Measurements from ENCODE around the gene DIS3L2.
"Not testable (repeated sequence)": the region's sequence is repeated elsewhere in the genome, so short reads cannot be mapped to it uniquely, and the experiment has no call there.

The DIS3L2 gene

DNA sequence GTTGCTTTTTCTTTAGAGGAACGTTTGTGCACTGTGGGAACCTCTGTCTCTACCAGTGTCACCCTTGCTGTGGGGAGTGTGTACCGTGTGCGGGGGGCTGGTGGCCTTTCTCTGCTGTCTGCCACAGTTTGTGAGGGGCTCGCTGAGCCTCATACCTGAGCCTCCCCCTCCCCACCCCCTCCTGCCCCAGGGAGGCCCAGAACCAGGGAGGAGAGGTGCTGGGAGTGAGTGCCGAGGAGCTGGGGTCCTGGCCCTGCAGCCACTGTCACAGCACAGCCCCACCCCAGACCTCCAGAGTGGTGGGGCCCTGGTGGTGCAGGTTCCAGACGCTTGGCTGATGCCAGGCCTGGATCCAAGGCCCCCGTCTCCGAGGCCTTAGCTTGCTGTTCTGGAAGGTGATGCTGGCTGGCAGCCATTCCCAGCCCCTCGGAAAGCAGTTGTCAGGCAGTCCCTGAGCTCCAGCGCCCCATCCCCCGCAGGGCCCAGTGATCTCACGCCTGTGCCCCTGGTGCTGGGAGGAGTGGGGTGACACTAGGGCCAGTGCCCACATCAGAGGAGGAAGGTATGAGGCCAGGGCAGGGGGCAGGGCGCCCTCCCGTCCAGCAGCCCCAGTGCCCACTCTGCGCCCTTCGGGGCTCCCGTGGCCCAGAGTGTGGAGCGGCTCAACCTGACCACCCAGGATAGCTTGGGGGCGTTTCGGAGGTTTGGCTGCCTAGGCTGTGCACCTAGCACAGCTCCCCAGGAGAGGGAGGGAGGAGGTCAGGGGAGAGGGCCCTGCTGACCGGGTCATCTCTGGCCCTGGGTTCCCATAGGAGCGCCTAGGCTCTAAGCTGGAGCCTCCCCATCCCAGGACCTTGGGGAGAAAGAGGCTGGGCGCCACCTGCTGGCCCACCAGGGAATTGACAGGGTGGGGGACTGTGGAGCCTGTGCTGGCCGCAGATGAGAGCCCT lies 364.1 kb downstream of the DIS3L2 start:
- DNase-seq = peak; percentile 54

- not testable (repeated sequence) for DNase-seq
Observed at GRCh38 chr2:232326274-232327104, 365.0 kb downstream of the DIS3L2 start.

DNA sequence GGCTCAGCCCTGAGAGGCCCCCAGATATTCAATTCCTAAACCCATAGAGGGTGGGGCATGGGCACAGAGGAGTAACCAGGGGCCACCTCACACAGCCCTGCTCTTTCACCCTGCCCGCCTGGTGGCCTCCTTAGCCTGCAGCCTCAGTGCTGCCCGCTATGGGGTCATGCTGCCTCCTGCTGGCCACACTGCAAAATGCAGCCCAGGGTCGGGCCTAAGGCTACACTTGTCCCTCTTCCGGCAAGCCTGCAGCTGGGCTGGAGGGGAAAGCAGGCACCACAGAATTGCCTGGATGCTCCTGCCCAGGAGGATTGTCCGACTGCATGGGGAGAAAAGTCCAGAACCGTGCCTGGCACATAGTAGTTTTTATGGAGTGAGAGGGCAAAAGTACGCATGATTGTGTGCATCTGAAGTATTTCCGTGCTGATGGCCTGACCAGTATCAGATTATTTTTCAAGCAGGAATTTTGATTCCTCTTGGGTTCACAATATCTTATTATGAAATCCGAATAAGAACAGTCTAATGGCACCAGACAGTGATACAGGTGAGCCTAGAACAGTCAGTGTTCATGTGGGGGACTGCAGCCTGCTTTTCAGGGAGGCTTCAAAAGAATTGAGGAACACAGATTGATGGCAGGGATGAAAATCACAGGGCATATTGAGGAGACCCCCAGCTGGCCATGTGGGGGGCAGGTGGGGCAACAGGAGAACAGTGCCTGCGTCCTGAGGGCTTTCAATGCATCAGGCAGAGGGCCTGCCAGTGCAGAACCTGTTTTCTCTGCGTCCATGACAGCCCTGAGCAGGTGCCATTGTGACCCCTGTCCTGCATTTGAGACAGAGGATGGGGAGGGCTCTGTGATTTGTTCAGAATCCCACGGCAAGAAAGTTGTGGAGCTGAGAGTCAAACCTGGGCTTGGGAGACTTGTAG lies 365.9 kb downstream of the DIS3L2 start:
- peak; percentile 83 for DNase-seq

DNA sequence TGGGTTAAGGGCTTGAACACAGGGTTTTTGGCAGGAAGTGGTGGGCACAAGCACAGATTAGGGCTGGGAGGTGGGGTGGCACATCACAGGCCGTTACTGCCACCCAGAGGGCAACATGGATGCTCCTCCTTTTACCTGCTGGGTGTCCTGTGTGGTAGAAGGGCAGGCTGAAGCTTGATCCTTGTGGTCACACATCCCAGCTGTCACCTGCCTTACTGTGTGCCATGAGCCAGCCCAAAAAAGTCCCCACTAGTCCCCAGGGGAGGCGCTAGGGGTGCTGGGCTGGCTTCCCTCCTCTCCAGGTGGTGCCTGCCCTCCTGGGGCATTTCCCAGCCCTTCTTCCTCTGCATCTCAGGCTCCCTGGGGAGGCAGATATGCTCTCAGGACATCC lies 366.5 kb downstream of the DIS3L2 start:
- no peak for DNase-seq

GRCh38 chr2:232328516-232329460 lies 367.3 kb downstream of the DIS3L2 start:
- DNase-seq = no peak

- no peak for DNase-seq
Observed at GRCh38 chr2:232329716-232330067, 368.2 kb downstream of the DIS3L2 start.

DNA sequence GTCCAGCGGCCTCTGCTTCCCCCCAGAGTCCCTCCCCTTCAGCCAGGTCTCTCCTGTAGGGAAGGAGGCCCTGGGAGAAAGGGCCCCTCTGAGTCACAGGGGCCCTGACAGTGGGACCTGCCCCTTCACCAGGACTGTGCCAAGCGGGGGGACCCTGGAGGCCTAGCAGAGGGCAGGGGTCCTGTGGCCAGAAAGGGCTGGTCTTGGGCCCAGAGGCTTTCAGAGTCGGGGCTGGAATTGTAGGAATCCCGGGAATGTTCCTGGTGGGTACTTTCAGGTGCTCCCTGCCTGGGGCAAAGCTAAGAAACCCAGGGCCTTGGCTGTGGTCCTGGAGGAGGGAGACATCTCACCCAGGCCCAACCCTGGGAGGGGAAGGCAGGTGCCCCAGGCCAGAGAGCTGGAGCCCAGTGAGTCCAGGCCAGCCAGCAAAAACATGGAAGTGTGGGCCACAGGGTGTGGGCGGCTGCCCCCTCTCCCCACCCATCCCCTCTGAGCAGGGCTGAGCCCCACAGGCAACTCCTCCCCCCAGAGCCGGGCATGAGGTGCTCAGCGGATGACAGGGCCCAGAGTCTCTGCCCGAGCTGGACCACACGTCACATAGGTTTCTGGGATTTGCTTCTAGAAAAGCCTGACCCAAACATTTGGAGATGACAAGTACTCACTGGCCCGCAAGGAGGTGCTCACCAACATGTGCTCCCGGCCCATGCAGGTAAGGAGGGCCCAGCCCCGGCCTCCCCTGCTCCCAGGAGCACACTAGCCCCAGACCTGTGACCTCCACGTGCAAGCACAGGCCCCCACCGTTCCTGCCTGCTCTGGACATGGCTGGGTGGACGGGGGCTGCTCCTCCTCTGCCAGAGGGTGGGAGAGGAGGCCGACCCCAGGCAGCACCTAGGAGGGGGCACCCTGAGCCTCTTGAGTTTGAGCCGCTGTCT lies 368.8 kb downstream of the DIS3L2 start:
- DNase-seq = no peak

GRCh38 chr2:232331061-232331460 lies 369.5 kb downstream of the DIS3L2 start:
- DNase-seq = not testable (repeated sequence)

DNA sequence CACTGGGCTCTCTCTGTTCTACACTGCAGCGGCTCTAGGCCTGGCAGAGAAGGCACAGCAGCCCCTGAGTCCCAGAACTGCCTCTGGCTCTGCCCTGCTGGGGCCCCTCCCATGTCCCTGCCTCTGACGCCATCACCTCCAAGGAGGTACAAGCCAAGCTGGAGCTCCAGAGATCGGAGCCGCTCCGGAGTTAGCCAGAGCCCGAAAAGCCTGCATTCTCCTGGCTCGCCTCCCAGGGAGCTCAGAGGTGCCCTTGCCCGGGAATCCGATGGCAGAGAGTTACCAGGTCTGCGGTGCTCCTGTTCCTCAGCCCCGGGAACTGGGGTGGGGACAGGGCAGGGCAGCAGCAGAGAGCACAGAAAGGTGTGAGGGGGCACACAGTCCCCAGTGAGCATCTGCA lies 370.1 kb downstream of the DIS3L2 start:
- not testable (repeated sequence) for DNase-seq

GRCh38 chr2:232332244-232332939 lies 370.9 kb downstream of the DIS3L2 start:
- DNase-seq = not testable (repeated sequence)

GRCh38 chr2:232332940-232333259 lies 371.4 kb downstream of the DIS3L2 start:
- no peak for DNase-seq

DNA sequence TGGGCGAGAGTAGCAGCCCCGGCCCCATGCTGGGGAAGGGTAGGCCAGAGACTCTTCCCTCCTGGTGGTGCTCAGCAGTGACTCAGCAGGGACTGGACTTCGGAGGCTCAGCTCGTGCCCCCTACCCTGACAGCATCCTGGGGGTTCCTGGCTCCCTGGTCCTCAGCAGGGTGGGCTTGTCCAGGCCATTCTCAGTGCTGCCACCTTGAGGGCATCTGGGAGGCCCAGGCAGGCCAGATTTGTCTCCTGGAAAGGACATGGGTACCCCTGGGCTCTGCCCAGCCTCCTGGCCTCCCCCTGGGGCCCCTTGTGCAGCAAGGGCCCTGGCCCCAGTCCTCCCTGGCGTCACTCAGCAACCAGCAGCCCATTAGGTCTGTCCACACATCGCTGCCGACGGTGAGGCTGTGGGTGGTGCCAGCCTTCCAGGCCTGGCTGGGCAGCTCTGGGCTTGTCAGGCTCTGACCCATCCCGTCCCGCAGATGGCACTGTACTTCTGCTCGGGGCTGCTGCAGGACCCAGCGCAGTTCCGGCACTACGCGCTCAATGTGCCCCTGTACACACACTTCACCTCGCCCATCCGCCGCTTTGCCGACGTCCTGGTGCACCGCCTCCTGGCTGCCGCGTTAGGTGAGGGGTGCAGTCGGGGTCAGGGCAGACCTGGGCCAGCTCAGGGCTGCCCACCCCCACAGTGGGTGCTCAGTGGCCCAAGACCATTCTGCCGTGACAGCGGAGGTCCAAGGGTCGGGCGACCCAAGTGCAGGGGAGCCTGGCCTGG lies 372.0 kb downstream of the DIS3L2 start:
- no peak for DNase-seq

GRCh38 chr2:232334136-232334884 lies 372.8 kb downstream of the DIS3L2 start:
- DNase-seq = not testable (repeated sequence)

DNA sequence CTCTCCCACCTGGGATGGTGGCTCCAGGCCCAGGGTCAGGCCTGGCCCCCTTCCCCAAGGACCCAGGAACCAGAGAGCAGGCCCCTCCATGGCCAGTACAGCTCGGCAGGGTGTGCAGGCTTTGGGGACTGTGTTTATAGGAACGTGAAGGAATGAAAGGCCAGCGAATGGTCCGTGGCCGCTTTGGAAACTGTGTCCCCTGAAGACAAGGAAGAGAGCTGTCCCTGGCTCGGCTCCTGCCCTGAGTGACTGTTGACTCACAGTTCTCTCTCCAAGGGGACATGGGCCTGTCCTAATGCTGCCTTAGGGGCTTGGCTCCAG lies 373.3 kb downstream of the DIS3L2 start:
- not testable (repeated sequence) for DNase-seq

GRCh38 chr2:232335206-232335858 lies 373.8 kb downstream of the DIS3L2 start:
- not testable (repeated sequence) for DNase-seq

GRCh38 chr2:232335859-232336215 lies 374.3 kb downstream of the DIS3L2 start:
- no peak for DNase-seq

GRCh38 chr2:232336241-232336736 lies 374.8 kb downstream of the DIS3L2 start:
- DNase-seq = no peak
